Choroid plexus epithelial cell (primary cell): ENCODE data around the gene WFIKKN2.
"Not testable (repeated sequence)": the region's sequence is repeated elsewhere in the genome, so short reads cannot be mapped to it uniquely, and the experiment has no call there.

Experiments
- DNase-seq: peaks from one replicate; pipeline ENCODE4 v3.0.0-alpha.2; 2010; ENCODE audit warnings: low read depth
- H3K4me3 ChIP-seq: 2 replicates; pipeline ENCODE4 v1.5.1; 2011; ENCODE audit warnings: low read depth, mild to moderate bottlenecking, control low read depth, low read length, moderate library complexity
- CTCF ChIP-seq: conservative IDR thresholded peaks from 2 replicates; pipeline ENCODE4 v1.5.1; 2011; ENCODE audit warnings: low read depth, mild to moderate bottlenecking, control low read depth, inconsistent platforms, low read length, moderate library complexity

Gene WFIKKN2

GRCh38 chr17:50871898-50872297 lies 36.5 kb downstream of the WFIKKN2 start:
- no peak overlapping the region for H3K4me3 ChIP-seq

GRCh38 chr17:50872710-50873424 lies 37.5 kb downstream of the WFIKKN2 start:
- DNase-seq: no peak
- H3K4me3 ChIP-seq: no peak overlapping the region
- no peak for TF ChIP-seq CTCF

More at GRCh38 chr17:50871898-50872297, 36.5 kb downstream of the WFIKKN2 start:
- no peak for DNase-seq
- no peak for TF ChIP-seq CTCF

GRCh38 chr17:50875074-50875473 lies 39.7 kb downstream of the WFIKKN2 start:
- no peak overlapping the region for H3K4me3 ChIP-seq
- no peak for DNase-seq
- TF ChIP-seq CTCF: no peak

GRCh38 chr17:50877042-50877441 lies 41.7 kb downstream of the WFIKKN2 start:
- H3K4me3 ChIP-seq, DNase-seq: not testable (repeated sequence)

GRCh38 chr17:50877838-50878237 lies 42.5 kb downstream of the WFIKKN2 start:
- TF ChIP-seq CTCF: no peak
- no peak overlapping the region for H3K4me3 ChIP-seq
- no peak for DNase-seq

- TF ChIP-seq CTCF: no peak
Observed at GRCh38 chr17:50879086-50879485, 43.7 kb downstream of the WFIKKN2 start.

GRCh38 chr17:50881182-50881581 lies 45.8 kb downstream of the WFIKKN2 start:
- no peak for TF ChIP-seq CTCF
- DNase-seq: no peak
- no peak overlapping the region for H3K4me3 ChIP-seq

More at GRCh38 chr17:50879086-50879485, 43.7 kb downstream of the WFIKKN2 start:
- H3K4me3 ChIP-seq: no peak overlapping the region
- DNase-seq: no peak
